AG04449 (cell line): ENCODE measurements around the gene TJP1.

Experiments
- CTCF ChIA-PET: fragments of 350-600 bp; formaldehyde crosslinking; extraction: SDS; loops from one replicate; lab custom pipeline; 2021; ENCODE audit warnings: antibody characterized with exemption; lab: Yijun Ruan, JAX
- POLR2A ChIA-PET: fragments of 400-600, 350-600 bp; formaldehyde crosslinking; extraction: SDS; loops from one replicate; lab custom pipeline; 2020; ENCODE audit warnings: antibody characterized with exemption, inconsistent platforms; lab: Yijun Ruan, JAX
- DNase-seq: peaks from one replicate; pipeline ENCODE4 v3.0.0-alpha.2; 2010; ENCODE audit warnings: low read depth, low spot score
- H3K4me3 ChIP-seq: 2 replicates; pipeline ENCODE4 v1.5.1; 2011; ENCODE audit warnings: low read depth, mild to moderate bottlenecking, control low read depth, low read length
- TF ChIP-seq, protein P1 (sequence below): IDR thresholded peaks from one replicate; pipeline ENCODE4 v1.5.1; 2011; ENCODE audit warnings: mild to moderate bottlenecking, moderate library complexity, low read length, control low read depth, inconsistent platforms; ENCODE audit not compliant: insufficient read depth; ENCODE audit errors: missing control alignments

The TJP1 gene

DNA sequence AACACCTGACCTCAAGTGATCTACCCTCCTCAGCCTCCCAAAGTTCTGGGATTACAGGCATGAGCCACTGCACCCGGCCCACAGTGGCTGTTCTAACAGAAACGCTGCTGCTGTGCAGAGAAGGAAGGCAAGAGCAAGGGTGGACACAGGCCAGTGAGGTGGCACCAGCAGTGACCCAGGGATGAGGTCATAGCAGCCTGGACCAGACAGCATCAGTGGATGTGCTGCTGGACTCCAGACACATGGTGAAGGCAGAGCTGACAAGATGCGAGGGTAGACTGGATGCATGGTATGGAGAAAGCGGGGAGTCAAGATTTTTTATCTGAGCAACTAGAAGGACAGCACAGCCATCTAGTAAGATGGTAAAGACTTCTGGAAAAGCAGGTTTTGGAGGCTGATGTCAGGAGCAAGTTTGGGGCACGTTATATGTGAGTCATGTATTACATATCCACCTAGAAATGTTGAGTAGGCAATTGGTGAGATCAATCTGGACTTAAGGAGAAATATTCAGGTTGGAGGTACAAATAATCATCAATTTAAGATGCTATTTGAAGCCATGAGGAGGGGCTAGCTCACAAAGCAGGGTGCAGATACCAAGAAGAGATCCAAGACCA is 22.1 kb upstream of the TJP1 start:
- CTCF ChIA-PET = interaction anchor here (1.7 kb wide), 1 partner anchor 11 kb away, joined by 4 read pairs; no protein-coding TSS in a partner anchor
- H3K4me3 ChIP-seq = no peak overlapping the region
- TF ChIP-seq, protein P1, sequence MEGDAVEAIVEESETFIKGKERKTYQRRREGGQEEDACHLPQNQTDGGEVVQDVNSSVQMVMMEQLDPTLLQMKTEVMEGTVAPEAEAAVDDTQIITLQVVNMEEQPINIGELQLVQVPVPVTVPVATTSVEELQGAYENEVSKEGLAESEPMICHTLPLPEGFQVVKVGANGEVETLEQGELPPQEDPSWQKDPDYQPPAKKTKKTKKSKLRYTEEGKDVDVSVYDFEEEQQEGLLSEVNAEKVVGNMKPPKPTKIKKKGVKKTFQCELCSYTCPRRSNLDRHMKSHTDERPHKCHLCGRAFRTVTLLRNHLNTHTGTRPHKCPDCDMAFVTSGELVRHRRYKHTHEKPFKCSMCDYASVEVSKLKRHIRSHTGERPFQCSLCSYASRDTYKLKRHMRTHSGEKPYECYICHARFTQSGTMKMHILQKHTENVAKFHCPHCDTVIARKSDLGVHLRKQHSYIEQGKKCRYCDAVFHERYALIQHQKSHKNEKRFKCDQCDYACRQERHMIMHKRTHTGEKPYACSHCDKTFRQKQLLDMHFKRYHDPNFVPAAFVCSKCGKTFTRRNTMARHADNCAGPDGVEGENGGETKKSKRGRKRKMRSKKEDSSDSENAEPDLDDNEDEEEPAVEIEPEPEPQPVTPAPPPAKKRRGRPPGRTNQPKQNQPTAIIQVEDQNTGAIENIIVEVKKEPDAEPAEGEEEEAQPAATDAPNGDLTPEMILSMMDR = no peak
- no peak for DNase-seq
- POLR2A ChIA-PET = no interaction called here

DNA sequence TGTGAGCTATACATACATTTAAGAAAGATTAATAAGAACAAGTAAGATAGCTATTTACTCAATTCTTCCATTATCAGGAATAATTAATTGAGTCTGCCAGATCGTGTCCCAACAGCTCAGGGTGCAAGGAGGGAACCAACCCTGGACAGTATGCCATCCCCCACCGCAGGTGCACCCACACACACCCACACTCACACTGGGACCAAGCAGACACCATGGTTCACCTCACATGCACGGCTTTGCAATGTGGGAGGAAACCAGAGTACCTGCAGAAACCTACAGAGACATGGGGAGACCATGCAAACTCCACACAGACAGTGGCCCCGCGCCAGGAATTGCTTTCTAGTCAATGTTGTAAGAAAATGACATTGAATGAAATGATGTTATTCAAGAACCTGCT is 20.0 kb upstream of the TJP1 start:
- POLR2A ChIA-PET = no interaction called here
- no peak overlapping the region for H3K4me3 ChIP-seq
- TF ChIP-seq, protein P1 = no peak
- DNase-seq = no peak
- CTCF ChIA-PET = no interaction called here

DNA sequence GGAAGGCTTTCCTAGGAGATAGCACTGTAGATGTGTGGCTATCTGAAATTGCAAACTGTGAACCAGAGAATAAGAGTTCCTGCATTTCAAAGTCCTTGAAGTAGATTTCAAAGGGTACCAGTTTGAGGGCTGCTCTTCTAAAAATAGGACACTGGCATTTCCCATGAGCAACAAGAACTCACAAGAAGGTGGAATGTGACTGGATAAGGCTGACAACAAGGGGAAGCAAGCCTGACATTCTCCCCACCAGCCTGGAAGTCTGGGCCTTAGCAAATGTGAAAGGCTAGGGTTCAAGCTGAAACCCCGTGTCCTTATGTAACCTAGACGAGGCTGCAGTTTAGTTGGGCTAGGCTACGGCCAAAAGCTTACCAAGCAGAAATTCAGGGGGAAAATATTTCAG is 18.7 kb upstream of the TJP1 start:
- TF ChIP-seq, protein P1 = no peak
- CTCF ChIA-PET = no interaction called here
- POLR2A ChIA-PET = no interaction called here

DNA sequence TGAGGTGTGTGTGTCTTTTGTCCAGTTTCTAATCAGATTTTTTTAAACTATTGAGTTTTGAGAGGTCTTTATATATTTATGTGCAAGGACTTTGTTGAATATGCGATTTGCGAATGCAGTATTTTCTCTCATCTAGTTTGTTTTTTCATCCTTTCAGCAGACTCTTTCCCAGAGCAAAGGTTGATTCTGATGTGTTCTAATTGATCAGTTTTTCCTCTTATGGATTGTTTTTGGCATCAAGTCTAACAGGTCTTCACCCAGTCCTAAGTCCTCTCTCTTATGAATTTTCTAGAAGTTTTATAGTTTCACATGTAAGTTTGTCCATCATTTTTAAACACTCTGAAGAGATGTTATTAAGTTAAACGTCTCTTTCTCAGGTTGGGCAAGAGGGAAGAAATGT is 17.8 kb upstream of the TJP1 start:
- CTCF ChIA-PET = no interaction called here
- no peak overlapping the region for H3K4me3 ChIP-seq
- TF ChIP-seq, protein P1 = no peak
- DNase-seq = no peak
- POLR2A ChIA-PET = no interaction called here

More for the DNA sequence above, 18.7 kb upstream of the TJP1 start:
- no peak overlapping the region for H3K4me3 ChIP-seq
- no peak for DNase-seq

DNA sequence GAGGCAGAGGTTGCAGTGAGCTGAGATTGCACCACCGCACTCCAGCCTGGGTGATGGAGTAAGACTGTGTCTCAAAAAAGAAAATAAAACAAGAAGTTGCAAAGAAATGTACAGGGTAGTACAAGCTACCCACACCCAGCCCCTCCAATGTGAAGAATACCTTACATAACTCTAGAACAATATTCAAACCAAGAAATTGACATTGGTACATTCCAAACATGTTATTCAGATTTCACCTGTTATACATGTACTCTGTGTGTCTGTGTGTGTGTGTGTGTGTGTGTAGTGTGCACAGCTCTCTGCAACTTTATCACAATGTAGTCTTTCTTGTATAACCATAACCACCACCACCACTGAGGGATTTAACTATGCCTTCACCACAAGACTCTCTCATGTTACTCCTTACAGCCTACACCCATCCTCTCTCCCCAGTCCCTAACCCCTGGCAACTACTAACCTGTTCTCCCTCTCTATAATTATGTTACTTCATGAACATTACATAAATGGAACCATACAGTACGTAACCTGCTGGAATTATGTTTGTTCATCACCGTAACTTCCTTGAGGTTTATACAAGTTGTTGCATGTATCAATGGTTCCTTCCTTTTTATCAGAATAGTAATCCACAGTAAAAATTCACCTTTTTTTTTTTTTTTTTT is 16.2 kb upstream of the TJP1 start:
- no peak overlapping the region for H3K4me3 ChIP-seq
- ChIA-PET CTCF (interaction anchor here (1.3 kb wide), 1 partner anchor 87 kb away, joined by 5 read pairs; no protein-coding TSS in a partner anchor), POLR2A (no interaction called here)
- TF ChIP-seq, protein P1 = no peak
- DNase-seq = no peak

DNA sequence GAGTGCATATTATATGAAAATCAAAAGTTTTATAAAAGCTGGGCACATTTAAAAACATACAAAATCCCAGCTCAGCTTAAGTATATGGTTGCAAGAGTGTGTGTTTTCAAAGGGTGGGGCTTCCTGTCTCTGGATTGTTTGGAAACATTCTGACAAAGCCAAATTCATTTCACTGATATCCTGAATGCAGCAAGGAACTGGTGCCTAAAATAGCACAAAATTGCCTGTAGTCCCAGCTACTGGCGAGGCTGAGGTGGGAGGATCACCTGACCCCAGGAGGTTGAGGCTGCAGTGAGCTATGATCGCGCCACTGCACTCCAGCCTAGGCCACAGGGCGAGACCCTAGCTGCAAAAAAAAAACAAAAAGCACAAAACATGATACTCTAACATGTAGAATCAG is 13.0 kb upstream of the TJP1 start:
- ChIA-PET CTCF (interaction anchor here (1.6 kb wide), 1 partner anchor 90 kb away, joined by 8 read pairs; no protein-coding TSS in a partner anchor), POLR2A (interaction anchor here (1.0 kb wide), 1 partner anchor 12 kb away, joined by 3 read pairs; no protein-coding TSS in a partner anchor)
- H3K4me3 ChIP-seq = no peak overlapping the region
- DNase-seq = no peak
- TF ChIP-seq, protein P1 = no peak
